Neuronal stem cell (in vitro differentiated cells): Measurements from ENCODE around the gene ZNF718.
"Not testable (repeated sequence)": the region's sequence is repeated elsewhere in the genome, so short reads cannot be mapped to it uniquely, and the experiment has no call there.

Experiments
- DNase-seq: peaks from one replicate; pipeline ENCODE4 v3.0.0-alpha.2; 2013; ENCODE audit warnings: low spot score
- H2AFZ ChIP-seq: one replicate; pipeline ENCODE4 v1.6.1; 2013; ENCODE audit warnings: mild to moderate bottlenecking, low read length, inconsistent platforms
- H2AK5ac ChIP-seq: 2 replicates; pipeline ENCODE4 v1.6.1; 2013; ENCODE audit warnings: low read depth, mild to moderate bottlenecking, inconsistent platforms, low read length, moderate library complexity, mixed read lengths
- H2BK120ac ChIP-seq: 2 replicates; pipeline ENCODE4 v1.6.1; 2013; ENCODE audit warnings: low read depth, mild to moderate bottlenecking, inconsistent platforms, low read length, moderate library complexity, mixed read lengths
- H2BK12ac ChIP-seq: one replicate; pipeline ENCODE4 v1.6.1; 2013; ENCODE audit warnings: low read length, inconsistent platforms
- H2BK15ac ChIP-seq: 2 replicates; pipeline ENCODE4 v1.6.1; 2013; ENCODE audit warnings: mild to moderate bottlenecking, low read length, inconsistent platforms, mixed read lengths
- H2BK5ac ChIP-seq: one replicate; pipeline ENCODE4 v1.6.1; 2013; ENCODE audit warnings: inconsistent platforms, mild to moderate bottlenecking, low read length, moderate library complexity
- H3K14ac ChIP-seq: one replicate; pipeline ENCODE4 v1.6.1; 2013; ENCODE audit warnings: low read length, inconsistent platforms
- H3K18ac ChIP-seq: 2 replicates; pipeline ENCODE4 v1.6.1; 2013; ENCODE audit warnings: low read length, inconsistent platforms
- H3K23ac ChIP-seq: 2 replicates; pipeline ENCODE4 v1.6.1; 2013; ENCODE audit warnings: low read depth, mild to moderate bottlenecking, mixed read lengths, low read length, inconsistent platforms; ENCODE audit not compliant: poor library complexity
- H3K27ac ChIP-seq: replicated peaks from 3 replicates; pipeline ENCODE4 v1.5.1; 2013; ENCODE audit warnings: low read length, inconsistent platforms
- H3K27me3 ChIP-seq, 3 experiments: 2 replicates each; pipeline ENCODE4 v1.6.1; 2013; ENCODE audit warnings: low read length in 3 of 3, mild to moderate bottlenecking in 2 of 3, inconsistent platforms in 1 of 3, low read depth in 1 of 3, mixed read lengths in 1 of 3, moderate library complexity in 1 of 3; ENCODE audit not compliant: control insufficient read depth in 3 of 3, insufficient read depth in 3 of 3
- H3K36me3 ChIP-seq, 2 donors: replicated peaks in 1 of 2; 2 replicates each; pipeline ENCODE4 v1.6.1; 2013; ENCODE audit warnings: low read length in 2 of 2; ENCODE audit not compliant: control insufficient read depth in 2 of 2, insufficient read depth in 2 of 2
- H3K4ac ChIP-seq: 2 replicates; pipeline ENCODE4 v1.6.1; 2013; ENCODE audit warnings: inconsistent platforms, mild to moderate bottlenecking, low read length, moderate library complexity
- H3K4me1 ChIP-seq, 2 donors: 1 replicate in 1 of 2; 2 replicates in 1 of 2; pipeline ENCODE4 v1.6.1; 2013; ENCODE audit warnings: low read length in 2 of 2, low read depth in 1 of 2; ENCODE audit not compliant: control insufficient read depth in 2 of 2, insufficient read depth in 1 of 2
- H3K4me2 ChIP-seq: one replicate; pipeline ENCODE4 v1.6.1; 2013; ENCODE audit warnings: mild to moderate bottlenecking, low read length, inconsistent platforms; ENCODE audit not compliant: insufficient read depth, poor library complexity, severe bottlenecking
- H3K4me3 ChIP-seq, 2 donors: 2 replicates each; pipeline ENCODE4 v1.5.1; 2013; ENCODE audit warnings: low read length in 2 of 2, mild to moderate bottlenecking in 2 of 2, inconsistent platforms in 1 of 2, moderate library complexity in 1 of 2
- H3K79me1 ChIP-seq: one replicate; pipeline ENCODE4 v1.6.1; 2013; ENCODE audit warnings: low read depth, mild to moderate bottlenecking, inconsistent platforms, low read length, moderate library complexity
- H3K9ac ChIP-seq: one replicate; pipeline ENCODE4 v1.6.1; 2013; ENCODE audit warnings: mild to moderate bottlenecking, low read depth, low read length, inconsistent platforms; ENCODE audit not compliant: poor library complexity
- H3K9me3 ChIP-seq, 2 donors: replicated peaks in 1 of 2; 2 replicates each; pipeline versions ENCODE3 to v1.6.1; 2013; ENCODE audit warnings: low read length in 2 of 2, mild to moderate bottlenecking in 2 of 2, inconsistent platforms in 1 of 2, low read depth in 1 of 2, mixed read lengths in 1 of 2, moderate library complexity in 1 of 2; ENCODE audit not compliant: control insufficient read depth in 2 of 2, insufficient read depth in 1 of 2
- H4K8ac ChIP-seq: one replicate; pipeline ENCODE4 v1.6.1; 2013; ENCODE audit warnings: low read depth, mild to moderate bottlenecking, inconsistent platforms, low read length, moderate library complexity
- H4K91ac ChIP-seq: one replicate; pipeline ENCODE4 v1.6.1; 2013; ENCODE audit warnings: low read length, low read depth, mild to moderate bottlenecking, inconsistent platforms; ENCODE audit not compliant: poor library complexity
- WGBS, 2 donors: extraction: QIAGEN DNeasy Blood & Tissue Kit; methylation state at CpG; one replicate each; pipeline ENCODE4 v1.1.7; 2013; ENCODE audit warnings: missing lambda C conversion rate in 2 of 2, mixed read lengths in 1 of 2; ENCODE audit not compliant: insufficient read length in 2 of 2, insufficient replicate concordance in 1 of 2; ENCODE audit errors: extremely low coverage in 2 of 2; 5-methylcytosine and 5-hydroxymethylcytosine counted together

Gene ZNF718

DNA sequence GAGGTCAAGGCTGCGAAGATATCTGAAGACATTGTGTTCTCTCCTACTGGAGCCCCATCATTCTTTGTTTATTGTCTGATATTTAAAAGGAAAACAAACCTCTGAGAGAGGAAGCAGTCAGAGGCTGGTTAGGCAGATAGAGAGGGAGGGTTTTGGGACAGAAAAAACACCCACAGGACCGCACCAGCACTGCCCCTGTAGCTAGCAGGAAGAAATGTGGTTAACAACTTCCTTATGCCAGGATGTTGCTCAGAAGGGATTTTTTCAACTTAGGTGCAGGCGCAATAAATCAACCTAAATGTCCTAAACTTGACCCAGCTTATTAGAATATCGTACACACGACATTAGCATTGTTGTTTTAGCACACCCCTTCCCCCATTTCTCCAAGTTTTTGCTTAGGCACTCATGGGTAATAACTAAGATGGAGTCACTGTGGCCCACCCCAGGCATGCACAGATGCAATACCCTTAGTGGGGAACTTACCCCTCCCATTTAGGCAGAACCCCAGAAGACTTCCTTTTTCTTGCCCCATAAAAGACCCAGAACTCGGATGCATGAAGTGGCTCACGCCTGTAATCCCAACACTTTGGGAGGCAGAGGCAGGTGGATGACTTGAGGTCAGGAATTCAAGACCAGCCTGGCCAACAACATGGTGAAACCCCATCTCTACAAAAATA lies 2.8 kb upstream of the ZNF718 start:
- Histone ChIP-seq H2BK12ac (no peak overlapping the region), H4K91ac (no peak overlapping the region), H2AFZ (peak overlapping the region; percentile 43), H2BK120ac (no peak overlapping the region), H3K14ac (no peak overlapping the region), H3K9ac (no peak overlapping the region), H3K18ac (no peak overlapping the region), H2BK5ac (no peak overlapping the region), H3K23ac (no peak overlapping the region), H4K8ac (no peak overlapping the region), H3K36me3 (peaks cover 5 to 12% of the 10 kb centered on the region in 2 donors), H2AK5ac (no peak overlapping the region), H3K27ac (no peak overlapping the region), H3K4ac (no peak overlapping the region), H3K4me1 (peaks cover 0 to 5% of the 10 kb centered on the region in 2 donors), H3K4me2 (no peak overlapping the region), H2BK15ac (no peak overlapping the region), H3K79me1 (peaks cover 2% of the 10 kb centered on the region), H3K27me3 (no peaks in the 10 kb centered on the region), H3K9me3 (peaks cover 2 to 26% of the 10 kb centered on the region in 2 donors), H3K4me3 (no peak overlapping the region)
- no peak for DNase-seq
- no CpG with 5 or more reads among the region's 7 CpGs for WGBS, 2 donors

DNA sequence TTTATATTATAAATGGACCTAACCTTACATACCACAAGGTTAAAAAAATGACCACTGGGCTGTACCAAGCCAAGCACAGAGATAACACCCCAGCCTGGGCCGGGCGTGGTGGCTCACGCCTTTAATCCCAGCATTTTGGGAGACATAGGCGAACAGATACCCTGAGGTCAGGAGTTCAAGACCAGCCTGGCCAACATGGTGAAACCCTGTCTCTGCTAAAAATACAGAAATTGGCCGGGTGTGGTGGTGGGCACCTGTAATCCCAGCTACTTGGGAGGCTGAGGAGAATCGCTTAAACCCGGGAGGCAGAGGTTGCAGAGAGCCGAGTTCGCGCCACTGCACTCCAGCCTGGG lies 403 bp upstream of the ZNF718 start:
- H4K91ac ChIP-seq, H3K27me3 ChIP-seq, H2BK12ac ChIP-seq, H2AK5ac ChIP-seq, H3K23ac ChIP-seq, H3K4ac ChIP-seq, H4K8ac ChIP-seq, H3K18ac ChIP-seq, H3K9ac ChIP-seq, H3K79me1 ChIP-seq, H3K14ac ChIP-seq, H2BK120ac ChIP-seq, DNase-seq, H3K4me1 ChIP-seq, H2BK5ac ChIP-seq, H2BK15ac ChIP-seq: not testable (repeated sequence)
- Histone ChIP-seq H3K27ac (peak overlapping the region; percentile 57), H3K4me2 (peak overlapping the region; percentile 29), H2AFZ (peak overlapping the region; percentile 91), H3K9me3 (peaks cover 10 to 30% of the 10 kb centered on the region in 2 donors), H3K4me3 (peak overlapping the region; percentile 36 to 75), H3K36me3 (peaks cover 15 to 22% of the 10 kb centered on the region in 2 donors)
- no CpG with 5 or more reads among the region's 10 CpGs for WGBS, 2 donors

DNA sequence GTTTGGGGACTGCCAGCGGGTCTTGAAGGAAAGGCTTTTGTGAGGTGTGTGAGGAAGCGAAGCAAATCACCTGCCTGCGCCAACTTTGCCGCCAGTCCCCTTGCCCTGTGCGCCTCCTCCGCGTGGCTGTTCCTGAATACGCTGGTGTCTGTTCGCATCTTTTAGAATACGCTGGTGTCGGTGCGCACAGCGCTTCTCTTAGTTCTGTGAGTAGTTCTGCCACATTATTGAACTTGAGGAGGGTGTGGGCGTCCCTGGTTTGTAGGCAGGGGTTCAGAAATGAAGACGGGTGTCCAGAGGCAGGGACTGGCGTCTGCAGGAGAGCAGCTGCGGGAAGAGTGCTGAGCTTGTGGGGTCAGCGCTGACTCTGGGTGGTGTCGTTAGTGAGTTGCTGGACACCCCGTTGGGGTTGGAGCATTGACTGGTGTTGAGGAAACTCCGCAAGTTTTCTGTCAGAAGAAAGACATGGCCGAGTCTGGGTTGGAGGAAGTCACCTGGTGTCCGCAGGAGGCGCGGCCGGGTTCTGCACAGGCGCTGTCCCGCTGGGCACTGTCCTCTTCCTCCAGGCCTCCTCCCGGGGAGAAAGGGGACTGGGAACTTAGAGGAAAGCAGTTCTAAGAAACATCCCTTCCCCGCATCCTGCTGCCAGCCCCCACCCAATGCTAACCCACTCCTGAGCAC lies 930 bp downstream of the ZNF718 start:
- DNase-seq, result peak; percentile 17
- Histone ChIP-seq H2AK5ac (peak overlapping the region; percentile 85), H3K4me1 (peaks cover 0 to 5% of the 10 kb centered on the region in 2 donors), H3K18ac (peak overlapping the region; percentile 36), H2AFZ (peak overlapping the region; percentile 91), H3K14ac (peak overlapping the region; percentile 39), H2BK12ac (no peak overlapping the region), H2BK120ac (no peak overlapping the region), H3K9me3 (peaks cover 10 to 26% of the 10 kb centered on the region in 2 donors), H2BK5ac (peak overlapping the region; percentile 39), H3K4ac (no peak overlapping the region), H4K91ac (no peak overlapping the region), H3K27ac (peak overlapping the region; percentile 89), H3K36me3 (peaks cover 15 to 25% of the 10 kb centered on the region in 2 donors), H3K4me3 (peak overlapping the region; percentile 75 to 98), H2BK15ac (no peak overlapping the region), H3K9ac (peak overlapping the region; percentile 96), H3K79me1 (peaks cover 2% of the 10 kb centered on the region), H3K27me3 (no peaks in the 10 kb centered on the region), H4K8ac (no peak overlapping the region), H3K4me2 (peak overlapping the region; percentile 82), H3K23ac (peak overlapping the region; percentile 49)
- no CpG with 5 or more reads among the region's 30 CpGs for WGBS, 2 donors

DNA sequence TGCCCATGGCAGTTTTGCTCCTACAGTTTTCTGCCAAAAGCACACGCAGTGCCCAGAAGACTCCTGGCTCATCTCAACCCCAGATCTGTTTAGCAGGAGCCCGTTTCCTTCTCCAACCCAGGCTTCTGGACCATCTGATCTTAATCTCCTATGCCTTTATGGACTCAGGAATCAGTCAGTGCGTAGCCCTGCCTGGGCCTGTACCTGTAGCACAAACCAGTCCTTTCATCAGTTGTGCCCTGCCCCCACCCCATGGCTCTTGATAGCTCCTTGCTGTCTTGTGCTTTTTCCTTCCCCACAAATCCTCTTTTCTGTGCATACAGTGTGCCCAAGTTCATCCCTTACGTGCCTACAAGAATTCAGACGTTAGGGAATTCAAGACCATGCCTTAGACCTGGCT lies 1.5 kb downstream of the ZNF718 start:
- Histone ChIP-seq H3K4me1 (peaks cover 0 to 5% of the 10 kb centered on the region in 2 donors), H2BK15ac (no peak overlapping the region), H2AFZ (peak overlapping the region; percentile 91), H3K23ac (no peak overlapping the region), H3K4me2 (peak overlapping the region; percentile 82), H2BK12ac (no peak overlapping the region), H3K4ac (no peak overlapping the region), H3K27ac (no peak overlapping the region), H3K14ac (peak overlapping the region; percentile 39), H3K9me3 (peaks cover 10 to 23% of the 10 kb centered on the region in 2 donors), H2BK5ac (no peak overlapping the region), H2BK120ac (no peak overlapping the region), H3K27me3 (no peaks in the 10 kb centered on the region), H4K91ac (no peak overlapping the region), H3K36me3 (peaks cover 15 to 25% of the 10 kb centered on the region in 2 donors), H3K18ac (peak overlapping the region; percentile 5), H3K9ac (peak overlapping the region; percentile 96), H3K79me1 (peaks cover 2% of the 10 kb centered on the region), H2AK5ac (no peak overlapping the region), H3K4me3 (peak overlapping the region; percentile 75 to 98), H4K8ac (no peak overlapping the region)
- DNase-seq, result no peak
- WGBS, 2 donors, result no CpG with 5 or more reads among the region's 5 CpGs
